Measurements from ENCODE around the gene SLC47A2. TPM values are rescaled to one million over a fixed set of nuclear protein-coding genes. Genes with fewer than 3 reads are reported as not detected.
"Not testable (repeated sequence)": the region's sequence is repeated elsewhere in the genome, so short reads cannot be mapped to it uniquely, and the experiment has no call there.

Gene SLC47A2
- total RNA-seq, 2 donors from 2014 or later, result not detected

GRCh38 chr17:19702217-19702641, 14.2 kb downstream of the SLC47A2 start:
- Histone ChIP-seq H3K4me1 (replicated peaks) (no peaks in the 10 kb centered on the region), H3K9me3 (no peaks in the 10 kb centered on the region), H3K4me3 (no peak overlapping the region), H3K36me3 (no peaks in the 10 kb centered on the region), H3K27ac (no peak overlapping the region), H3K27me3 (replicated peaks; ENCODE audit: insufficient read depth) (no peaks in the 10 kb centered on the region)
- DNase-seq (ENCODE audit: low spot score), result no peak
- TF ChIP-seq POLR2A (IDR thresholded peaks at IDR 0.05) (no peak), POLR2AphosphoS5 (IDR thresholded peaks at IDR 0.05) (no peak)
- TF ChIP-seq, protein P1, sequence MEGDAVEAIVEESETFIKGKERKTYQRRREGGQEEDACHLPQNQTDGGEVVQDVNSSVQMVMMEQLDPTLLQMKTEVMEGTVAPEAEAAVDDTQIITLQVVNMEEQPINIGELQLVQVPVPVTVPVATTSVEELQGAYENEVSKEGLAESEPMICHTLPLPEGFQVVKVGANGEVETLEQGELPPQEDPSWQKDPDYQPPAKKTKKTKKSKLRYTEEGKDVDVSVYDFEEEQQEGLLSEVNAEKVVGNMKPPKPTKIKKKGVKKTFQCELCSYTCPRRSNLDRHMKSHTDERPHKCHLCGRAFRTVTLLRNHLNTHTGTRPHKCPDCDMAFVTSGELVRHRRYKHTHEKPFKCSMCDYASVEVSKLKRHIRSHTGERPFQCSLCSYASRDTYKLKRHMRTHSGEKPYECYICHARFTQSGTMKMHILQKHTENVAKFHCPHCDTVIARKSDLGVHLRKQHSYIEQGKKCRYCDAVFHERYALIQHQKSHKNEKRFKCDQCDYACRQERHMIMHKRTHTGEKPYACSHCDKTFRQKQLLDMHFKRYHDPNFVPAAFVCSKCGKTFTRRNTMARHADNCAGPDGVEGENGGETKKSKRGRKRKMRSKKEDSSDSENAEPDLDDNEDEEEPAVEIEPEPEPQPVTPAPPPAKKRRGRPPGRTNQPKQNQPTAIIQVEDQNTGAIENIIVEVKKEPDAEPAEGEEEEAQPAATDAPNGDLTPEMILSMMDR (IDR thresholded peaks at IDR 0.05), result no peak
- intact Hi-C loops (cut with DNase I), result no loop called here
- WGBS, result 66% methylated on average over 4 of the region's 4 CpGs

- no peak for TF ChIP-seq POLR2AphosphoS5 (IDR thresholded peaks at IDR 0.05)
- TF ChIP-seq POLR2A (IDR thresholded peaks at IDR 0.05), result no peak
- Histone ChIP-seq H3K4me3 (no peak overlapping the region), H3K4me1 (replicated peaks) (no peaks in the 10 kb centered on the region), H3K36me3 (no peaks in the 10 kb centered on the region), H3K27me3 (replicated peaks; ENCODE audit: insufficient read depth) (no peaks in the 10 kb centered on the region), H3K9me3 (no peaks in the 10 kb centered on the region), H3K27ac (no peak overlapping the region)
- WGBS, result 93% methylated on average over 2 of the region's 2 CpGs
- DNase-seq (ENCODE audit: low spot score), result no peak
- intact Hi-C loops (cut with DNase I), result no loop called here
These were observed 29.8 kb downstream of the SLC47A2 start for GRCh38 chr17:19686400-19687090.

- H3K27ac ChIP-seq; H3K27me3 ChIP-seq (replicated peaks; ENCODE audit: insufficient read depth); intact Hi-C loops (cut with DNase I); H3K36me3 ChIP-seq; H3K9me3 ChIP-seq; H3K4me1 ChIP-seq (replicated peaks); H3K4me3 ChIP-seq; DNase-seq (ENCODE audit: low spot score): not testable (repeated sequence)
- 93% methylated on average over 24 of the region's 32 CpGs for WGBS
These were observed 31.3 kb downstream of the SLC47A2 start for GRCh38 chr17:19684909-19685580.

DNA sequence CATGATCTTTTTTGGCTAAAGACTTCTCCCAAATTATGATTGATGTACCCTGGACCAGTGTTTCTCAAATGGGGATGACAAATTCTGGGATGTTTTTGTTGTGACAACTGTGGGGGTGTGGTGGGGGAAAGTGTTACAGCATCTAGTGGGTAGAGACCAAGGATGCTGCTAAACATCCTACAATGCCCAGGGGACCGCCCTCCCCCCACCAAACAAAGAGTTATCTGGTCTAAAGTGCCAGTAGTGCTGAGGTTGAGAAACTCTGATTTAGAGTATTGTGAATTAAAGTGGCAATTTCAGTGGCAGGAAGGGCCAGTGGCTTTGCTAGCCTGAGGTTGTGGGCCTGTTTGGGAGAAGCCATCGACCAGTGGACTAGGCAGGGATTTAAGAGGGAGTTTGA, 33.3 kb downstream of the SLC47A2 start:
- WGBS, result 97% methylated on average over 2 of the region's 2 CpGs
- Histone ChIP-seq H3K4me1 (replicated peaks) (no peaks in the 10 kb centered on the region), H3K27me3 (replicated peaks; ENCODE audit: insufficient read depth) (no peaks in the 10 kb centered on the region), H3K4me3 (no peak overlapping the region), H3K36me3 (peaks cover 0 to 2% of the 10 kb centered on the region in 2 donors), H3K27ac (no peak overlapping the region), H3K9me3 (no peaks in the 10 kb centered on the region)
- no peak for DNase-seq (ENCODE audit: low spot score)
- intact Hi-C loops (cut with DNase I), result no loop called here
- TF ChIP-seq, protein P1 (IDR thresholded peaks at IDR 0.05), result no peak
- TF ChIP-seq POLR2AphosphoS5 (IDR thresholded peaks at IDR 0.05) (no peak), POLR2A (IDR thresholded peaks at IDR 0.05) (no peak)

DNA sequence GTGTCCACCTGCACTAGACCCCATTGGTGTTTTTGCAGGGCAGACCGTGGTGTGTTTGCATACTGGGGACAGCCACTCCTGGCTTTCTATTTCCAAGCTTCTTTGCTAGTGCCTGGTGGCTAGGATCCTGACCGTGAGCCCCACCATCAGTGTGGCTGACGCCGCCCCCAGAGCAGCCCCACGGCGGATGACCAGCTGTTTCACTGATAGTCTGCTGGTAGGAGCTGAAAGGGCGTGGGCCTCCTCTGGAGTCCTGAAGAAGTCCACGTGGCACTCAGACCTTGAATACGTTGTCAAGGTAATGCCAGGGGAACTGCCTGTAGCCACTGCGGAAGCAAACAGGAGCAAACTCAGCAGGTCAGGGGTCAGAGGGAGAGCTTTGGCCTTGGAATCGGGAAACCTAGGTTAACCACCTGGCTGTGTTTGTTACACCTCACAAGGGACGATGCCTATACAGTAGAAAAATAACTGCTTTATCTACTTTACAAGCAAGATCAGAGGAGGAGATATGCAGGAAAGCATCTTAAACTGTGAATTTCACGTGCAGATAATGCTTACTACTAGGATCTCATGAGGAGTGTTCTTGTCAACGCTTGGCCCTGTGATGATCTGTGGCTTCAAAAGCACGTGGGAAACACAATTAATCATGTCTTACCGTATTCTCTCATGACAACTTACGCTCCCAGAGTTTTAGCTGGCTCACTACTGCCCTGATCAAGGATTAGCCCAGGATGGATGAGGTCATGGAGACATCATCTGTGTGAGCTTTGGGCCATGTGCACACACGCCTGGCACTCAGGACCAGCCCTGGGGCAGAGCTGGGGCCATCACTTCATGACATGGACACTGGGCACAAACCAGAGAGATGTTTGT, 37.6 kb downstream of the SLC47A2 start:
- TF ChIP-seq POLR2A (IDR thresholded peaks at IDR 0.05) (no peak), POLR2AphosphoS5 (IDR thresholded peaks at IDR 0.05) (no peak)
- TF ChIP-seq, protein P1 (IDR thresholded peaks at IDR 0.05), result no peak
- H3K4me1 ChIP-seq (replicated peaks), result no peaks in the 10 kb centered on the region
- H3K27me3 ChIP-seq (replicated peaks; ENCODE audit: insufficient read depth), result no peaks in the 10 kb centered on the region
- H3K36me3 ChIP-seq, result peaks cover 0 to 2% of the 10 kb centered on the region in 2 donors
- 82% methylated on average over 18 of the region's 18 CpGs for WGBS
- H3K27ac ChIP-seq, result no peak overlapping the region
- no peaks in the 10 kb centered on the region for H3K9me3 ChIP-seq
- intact Hi-C loops (cut with DNase I), result no loop called here
- H3K4me3 ChIP-seq, result no peak overlapping the region
- DNase-seq (ENCODE audit: low spot score), result no peak
